Measurements from ENCODE around the gene SLC10A1.
"Not testable (repeated sequence)": the region's sequence is repeated elsewhere in the genome, so short reads cannot be mapped to it uniquely, and the experiment has no call there.

The SLC10A1 gene

DNA sequence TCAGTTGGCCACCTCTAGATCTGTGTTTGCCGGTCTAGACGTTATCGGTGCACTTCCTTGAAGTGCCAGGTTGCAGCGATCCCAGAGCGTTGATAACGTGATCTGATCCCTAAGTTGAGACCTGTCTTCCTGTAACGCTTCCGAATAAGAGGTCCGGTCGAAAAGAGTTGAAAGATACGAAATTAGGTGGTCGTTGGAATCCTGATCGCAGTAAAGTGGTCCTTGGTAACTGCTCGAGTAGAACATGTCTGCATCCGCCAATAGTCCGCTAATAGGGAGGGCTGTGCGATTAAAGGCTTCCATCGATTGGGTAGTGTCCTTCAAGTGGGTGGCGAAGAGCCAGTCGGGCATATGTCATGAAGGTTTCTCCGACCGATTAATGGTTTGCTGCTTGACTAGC lies 27.4 kb downstream of the SLC10A1 start:
- no peak for DNase-seq (ENCODE audit: low read depth)

DNA sequence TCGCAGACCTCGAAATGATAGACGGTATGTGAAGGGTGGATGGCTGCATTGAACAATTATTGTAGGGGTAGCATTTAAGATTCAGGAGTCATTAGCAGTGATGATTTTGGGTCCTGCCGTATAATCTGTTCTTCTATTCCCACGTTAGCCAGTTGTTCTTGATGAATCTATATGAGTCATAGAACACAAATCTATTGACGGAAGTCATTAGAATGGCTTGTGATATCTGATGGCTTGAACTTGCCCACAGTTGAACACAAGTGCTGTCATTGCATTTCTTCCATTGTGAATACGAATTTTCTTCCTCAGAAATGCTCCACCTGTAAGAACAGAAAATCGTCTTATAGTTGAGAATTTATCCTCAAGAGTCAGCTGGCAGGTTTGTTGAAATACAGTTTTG lies 28.2 kb downstream of the SLC10A1 start:
- no peak for DNase-seq (ENCODE audit: low read depth)

DNA sequence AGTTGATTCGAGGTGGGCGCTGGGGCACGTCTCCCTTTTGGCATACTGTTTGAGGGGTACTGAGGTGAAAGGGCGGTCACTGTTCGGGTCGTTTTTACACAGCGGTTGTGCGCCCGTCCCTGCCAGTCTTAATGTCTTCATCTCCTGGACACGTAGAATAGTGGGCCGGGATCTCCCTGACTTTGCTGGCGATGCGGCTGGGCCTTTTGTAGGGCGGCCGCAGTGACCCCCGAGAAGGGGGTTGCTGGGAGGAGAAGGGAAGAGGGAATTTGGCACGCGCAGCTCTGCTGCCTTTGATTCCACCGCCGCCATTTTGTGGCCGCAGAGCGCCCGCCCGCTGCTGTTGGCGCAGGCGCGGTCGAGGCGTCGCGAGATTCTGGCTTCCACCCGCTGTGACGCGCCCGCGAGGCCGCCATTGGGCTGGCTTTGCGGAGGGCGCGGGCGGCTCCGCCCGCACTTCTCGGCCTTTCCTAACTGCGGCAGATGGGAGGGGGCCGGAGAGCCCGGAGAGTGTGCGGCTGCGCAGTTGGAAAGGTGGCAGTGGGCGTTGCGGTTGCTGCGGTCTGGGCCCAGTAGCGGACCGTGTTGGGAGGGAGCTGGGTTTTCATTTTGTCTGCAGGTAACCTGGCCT lies 29.6 kb downstream of the SLC10A1 start:
- peak; percentile 88 for DNase-seq (ENCODE audit: low read depth)

DNA sequence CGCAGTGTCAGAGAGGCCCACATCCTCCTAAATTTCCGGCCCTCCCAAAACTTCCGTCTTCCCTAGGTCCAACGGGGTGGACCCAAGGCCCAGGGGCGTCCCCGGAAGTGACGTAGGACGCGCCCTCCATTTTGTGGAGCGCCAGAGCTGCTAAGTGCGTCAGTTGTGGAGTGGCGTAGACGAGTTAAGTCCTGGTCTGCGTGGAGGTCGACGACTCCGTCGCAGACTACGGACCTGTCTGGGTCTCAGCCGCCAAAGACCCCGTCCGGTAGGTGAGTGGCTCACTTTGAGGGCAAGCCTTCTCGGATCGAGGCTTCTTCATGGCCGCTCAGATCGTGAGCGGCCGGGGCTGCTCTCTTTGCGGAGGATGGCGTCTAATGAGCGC lies 30.1 kb downstream of the SLC10A1 start, which contains the start of gene SRSF5:
SRSF5 (plus strand) TSS at position 159 of the 385 bp plus-strand sequence. CDS start 1,015 bp downstream, outside the sequence.
- peak; percentile 87 for DNase-seq (ENCODE audit: low read depth)

DNA sequence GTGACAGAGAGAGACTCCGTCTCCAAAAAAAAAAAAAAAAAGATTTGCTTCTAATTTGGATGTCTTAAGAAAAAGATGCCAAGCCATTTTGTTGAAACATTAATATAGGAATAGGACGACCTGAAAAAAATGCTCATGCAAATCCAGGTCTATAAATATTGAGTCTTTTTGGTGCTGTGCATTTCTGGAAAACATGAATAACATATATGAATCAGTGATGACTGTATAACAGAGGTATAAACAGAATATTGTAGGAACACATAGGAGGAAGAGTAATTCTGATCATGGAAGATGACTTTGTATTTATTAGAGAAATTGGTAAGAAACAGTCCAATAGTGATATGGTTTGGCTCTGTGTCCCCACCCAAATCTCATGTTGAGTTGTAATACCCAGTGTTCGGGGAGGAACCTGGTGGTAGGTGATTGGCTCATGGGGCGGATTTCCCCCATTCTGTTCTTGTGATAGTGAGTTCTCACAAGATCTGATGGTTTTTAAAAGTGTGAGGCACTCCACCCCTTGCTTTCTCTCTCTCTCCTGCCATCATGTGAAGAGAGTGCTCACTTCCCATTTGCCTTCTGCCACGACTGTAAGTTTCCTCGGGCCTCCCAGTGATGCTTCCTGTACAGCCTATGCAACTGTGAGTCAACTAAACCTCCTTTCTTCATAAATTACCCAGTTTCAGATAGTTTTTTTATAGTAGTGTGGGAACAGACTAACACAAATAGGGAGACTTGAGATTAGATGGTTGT lies 33.1 kb downstream of the SLC10A1 start:
- no peak for DNase-seq (ENCODE audit: low read depth)

DNA sequence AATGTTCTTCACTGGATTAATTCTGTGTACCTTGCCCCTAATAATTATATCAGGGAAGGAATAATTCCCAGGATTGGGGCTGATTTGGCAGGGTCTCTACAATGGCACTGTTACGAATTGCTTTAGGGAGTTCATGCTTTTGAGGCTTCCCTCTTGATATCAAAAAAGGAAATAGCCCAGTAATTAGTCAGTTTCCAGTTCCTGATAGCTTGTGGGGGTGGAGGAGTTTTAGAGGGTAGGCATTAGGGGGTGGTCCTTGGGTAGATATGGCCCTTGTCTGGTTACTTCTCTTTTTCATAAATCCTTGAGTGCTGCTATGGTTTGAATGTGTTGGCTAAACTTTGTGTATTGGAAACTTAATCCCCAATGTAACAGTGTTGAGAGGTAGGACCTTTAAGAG lies 36.2 kb downstream of the SLC10A1 start:
- DNase-seq (ENCODE audit: low read depth): no peak

DNA sequence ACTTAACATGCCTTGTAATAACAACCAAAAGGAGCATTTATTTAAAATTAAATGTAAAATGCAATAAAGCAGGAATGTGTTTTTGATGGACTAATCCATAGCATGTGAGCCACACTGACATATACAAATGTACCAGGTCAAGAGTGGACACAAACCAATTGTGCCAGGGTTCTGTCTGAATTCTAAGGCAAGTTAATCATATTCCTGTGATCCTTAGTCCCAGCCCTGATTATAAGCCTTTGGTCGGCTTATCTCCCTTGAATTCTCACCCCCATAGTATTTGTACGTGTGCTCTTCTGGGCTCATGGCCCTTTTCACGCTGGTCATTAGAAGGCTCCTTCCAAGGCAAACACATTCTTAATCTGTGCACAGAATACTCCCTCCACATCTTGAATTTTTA lies 40.7 kb downstream of the SLC10A1 start:
- DNase-seq (ENCODE audit: low read depth): no peak

DNA sequence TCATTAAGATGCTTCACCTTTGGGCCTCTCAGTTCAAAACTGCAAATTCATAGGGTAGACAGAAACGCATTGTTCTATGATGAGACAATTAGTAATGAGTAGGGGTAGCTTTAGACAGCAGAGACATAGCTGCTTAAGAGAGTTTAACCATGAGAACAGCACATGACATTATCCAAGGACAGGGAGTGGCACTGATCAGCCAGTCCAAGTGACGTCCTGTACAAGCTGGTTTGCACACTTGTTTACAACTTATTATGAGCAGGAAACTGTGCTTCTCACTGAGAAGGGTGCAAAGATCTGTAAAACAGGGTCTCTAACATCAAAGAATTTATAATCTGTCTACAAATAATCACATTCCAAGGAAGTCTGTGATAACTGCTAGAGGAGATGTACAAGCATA lies 41.3 kb downstream of the SLC10A1 start:
- no peak for DNase-seq (ENCODE audit: low read depth)

DNA sequence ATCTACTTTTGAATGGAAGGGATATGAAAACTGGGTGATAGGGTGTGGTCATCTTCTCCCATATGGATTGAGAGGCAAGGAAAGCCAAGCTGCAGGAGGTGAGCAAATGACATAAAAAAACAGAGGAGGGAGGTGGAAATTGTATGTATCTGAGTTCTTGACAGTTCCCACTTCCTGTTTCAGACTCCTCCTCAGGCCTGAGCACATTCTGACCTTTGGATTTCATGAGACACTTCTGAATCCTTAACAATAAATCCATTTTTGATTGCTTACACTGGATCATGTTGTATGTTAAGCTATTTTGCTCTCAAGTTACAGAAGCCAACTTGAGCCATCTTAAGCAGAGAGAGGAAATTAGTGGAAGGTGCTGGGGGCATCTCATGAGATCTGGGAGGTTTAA lies 41.7 kb downstream of the SLC10A1 start:
- DNase-seq (ENCODE audit: low read depth): no peak

DNA sequence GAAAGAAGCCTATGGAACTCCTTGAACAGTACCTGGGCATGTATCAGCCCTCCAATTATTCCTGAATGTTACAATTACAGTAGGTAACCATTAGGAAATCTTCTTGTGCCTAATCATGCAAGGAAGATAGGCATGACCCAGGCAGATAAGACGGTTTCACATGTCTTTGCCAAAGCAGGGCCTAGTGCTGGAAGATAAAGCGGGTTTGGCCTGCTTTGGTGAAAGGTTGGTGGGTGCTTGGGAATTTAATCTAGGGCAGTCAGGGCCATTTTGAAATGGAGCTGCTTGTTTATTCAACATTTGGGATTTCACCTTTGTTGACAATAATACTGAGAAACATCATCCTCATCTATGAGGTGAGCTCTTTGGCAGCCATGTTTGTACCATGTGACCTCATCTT lies 42.6 kb downstream of the SLC10A1 start:
- no peak for DNase-seq (ENCODE audit: low read depth)

DNA sequence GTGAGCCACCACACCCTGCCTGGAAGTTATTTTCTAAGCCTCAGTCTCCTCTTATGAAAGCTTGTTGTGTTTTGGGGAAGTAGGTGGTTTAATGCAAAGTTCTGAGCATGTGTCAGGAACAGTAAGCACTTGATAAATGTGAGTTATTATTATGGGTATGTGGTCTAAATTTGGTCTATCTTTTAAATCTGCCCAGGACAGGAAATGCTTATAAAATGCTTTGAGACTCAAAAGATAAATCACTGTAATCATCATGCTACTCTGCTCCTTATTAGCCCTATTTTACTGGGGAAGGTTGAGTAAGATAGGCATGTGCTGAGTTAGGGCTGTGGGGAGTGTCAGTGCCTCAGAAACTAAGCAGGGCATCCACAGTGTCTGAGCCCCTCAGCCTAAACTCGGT lies 43.2 kb downstream of the SLC10A1 start:
- DNase-seq (ENCODE audit: low read depth): no peak

DNA sequence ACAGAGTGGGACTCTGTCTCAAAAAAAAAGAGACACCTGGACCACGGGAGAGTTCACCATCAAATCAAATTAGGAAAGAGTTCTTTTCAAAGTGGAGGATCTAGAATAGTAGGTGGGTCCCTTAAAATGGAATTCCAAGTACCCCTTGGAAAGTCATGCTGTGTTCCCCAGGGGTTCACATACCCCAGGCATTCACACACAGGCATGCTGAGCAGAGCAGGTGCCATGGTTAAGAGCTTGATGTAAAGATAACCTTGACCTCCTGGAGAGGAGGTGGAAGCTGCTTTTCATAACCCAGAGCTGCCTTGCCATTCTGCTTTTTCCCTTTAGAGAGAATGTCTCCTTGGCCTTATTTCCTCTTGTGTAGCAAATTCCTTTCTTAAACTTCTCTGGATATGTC lies 44.3 kb downstream of the SLC10A1 start:
- no peak for DNase-seq (ENCODE audit: low read depth)

DNA sequence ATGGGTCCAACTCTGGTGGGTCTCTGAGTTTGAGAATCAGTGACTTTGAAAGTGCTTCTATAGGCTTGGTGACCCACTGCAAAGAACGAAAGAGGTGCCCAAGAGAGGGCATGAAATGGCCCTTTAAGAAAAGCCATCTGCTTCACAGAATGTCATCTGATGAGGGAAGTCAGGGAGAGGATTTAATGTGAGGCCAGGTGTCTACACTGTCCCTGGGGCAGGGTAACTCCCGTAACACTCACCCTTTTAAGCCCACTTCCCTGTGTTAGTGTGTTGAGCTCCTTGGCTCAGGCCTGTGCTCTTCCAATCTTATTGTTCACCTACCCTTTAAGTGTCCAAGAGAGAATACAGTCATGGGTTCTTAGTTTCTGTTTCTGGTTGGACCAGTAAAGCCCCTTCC lies 46.5 kb downstream of the SLC10A1 start:
- DNase-seq (ENCODE audit: low read depth): no peak

DNA sequence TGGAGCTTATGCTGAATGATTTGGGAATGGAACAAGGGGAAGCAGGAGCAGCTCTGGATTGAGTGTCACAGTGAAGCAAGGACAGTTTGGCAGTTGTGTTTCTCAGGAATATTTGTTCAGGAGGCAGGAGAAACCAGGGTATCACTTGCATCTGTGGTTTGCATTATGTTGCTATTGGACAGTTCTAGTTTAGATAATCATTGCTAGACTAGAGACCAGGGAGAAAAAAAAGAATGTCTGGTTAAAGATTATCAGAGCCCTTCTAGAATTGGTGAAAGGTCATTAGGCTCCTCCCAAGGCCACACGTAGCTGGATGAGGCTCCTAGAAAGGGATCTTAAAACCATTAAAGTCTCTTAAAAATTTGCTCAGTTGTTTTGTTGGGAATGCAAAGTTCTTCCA lies 47.1 kb downstream of the SLC10A1 start:
- no peak for DNase-seq (ENCODE audit: low read depth)

DNA sequence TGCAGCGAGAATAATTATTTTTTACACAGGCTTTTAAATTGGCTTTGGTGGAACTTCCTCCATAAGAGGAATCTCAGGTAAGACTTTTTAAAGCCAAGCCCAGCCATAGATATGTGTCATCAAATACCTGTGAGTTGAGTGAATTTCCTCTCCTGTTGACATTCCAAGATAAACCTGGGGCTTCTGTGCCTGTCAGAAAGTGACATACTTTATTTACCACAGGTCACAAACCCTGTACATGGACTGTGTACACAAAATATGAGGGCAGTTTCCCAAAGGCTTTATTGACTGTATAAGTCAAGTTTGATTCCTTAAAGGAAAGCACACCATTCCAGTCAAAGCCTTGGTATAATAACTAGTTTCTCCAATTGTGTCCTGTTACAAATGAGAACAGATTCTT lies 56.0 kb downstream of the SLC10A1 start:
- no peak for DNase-seq (ENCODE audit: low read depth)

DNA sequence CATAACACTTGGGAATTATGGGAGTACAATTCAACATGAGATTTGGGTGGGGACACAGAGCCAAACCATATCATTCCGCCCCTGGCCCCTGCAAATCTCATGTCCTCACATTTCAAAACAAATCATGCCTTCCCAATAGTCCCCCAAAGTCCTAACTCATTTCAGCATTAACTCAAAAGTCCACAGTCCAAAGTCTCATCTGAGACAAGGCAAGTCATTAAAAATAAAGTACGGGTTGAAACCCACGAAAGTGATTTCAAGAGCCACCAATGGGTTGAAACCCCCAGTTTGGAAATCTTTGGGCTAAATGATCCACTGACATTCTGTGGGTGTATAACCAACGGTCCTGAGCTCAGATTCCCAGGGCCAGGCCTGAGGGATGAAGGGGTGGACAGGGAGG lies 60.6 kb downstream of the SLC10A1 start:
- not testable (repeated sequence) for DNase-seq (ENCODE audit: low read depth)

DNA sequence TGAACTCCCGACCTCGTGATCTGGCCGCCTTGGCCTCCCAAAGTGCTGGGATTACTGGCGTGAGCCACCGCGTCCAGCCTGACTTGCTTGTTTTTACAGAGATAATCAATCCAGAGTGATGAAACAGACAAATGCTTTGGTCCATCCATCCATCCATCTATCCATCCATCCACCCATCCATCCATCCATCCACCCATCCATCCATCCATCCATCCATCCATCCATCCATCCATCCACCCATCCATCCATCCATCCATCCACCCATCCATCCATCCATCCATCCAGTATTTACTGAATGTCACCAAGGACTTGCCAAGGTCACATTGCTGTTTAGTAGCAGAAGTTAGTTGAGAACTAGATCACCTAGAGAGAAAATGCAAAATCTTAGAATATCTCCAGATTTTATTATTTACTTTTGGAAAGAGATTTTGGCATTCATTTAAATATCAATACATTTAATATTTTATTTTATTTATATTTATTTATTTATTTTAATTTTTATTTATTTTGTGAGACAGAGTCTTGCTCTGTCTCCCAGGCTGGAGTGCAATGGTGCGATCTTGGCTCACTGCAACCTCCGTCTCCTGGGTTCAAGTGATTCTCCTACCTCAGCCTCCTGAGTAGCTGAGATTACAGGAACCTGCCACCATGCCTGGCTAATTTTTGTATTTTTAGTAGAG lies 65.0 kb downstream of the SLC10A1 start:
- not testable (repeated sequence) for DNase-seq (ENCODE audit: low read depth)

DNA sequence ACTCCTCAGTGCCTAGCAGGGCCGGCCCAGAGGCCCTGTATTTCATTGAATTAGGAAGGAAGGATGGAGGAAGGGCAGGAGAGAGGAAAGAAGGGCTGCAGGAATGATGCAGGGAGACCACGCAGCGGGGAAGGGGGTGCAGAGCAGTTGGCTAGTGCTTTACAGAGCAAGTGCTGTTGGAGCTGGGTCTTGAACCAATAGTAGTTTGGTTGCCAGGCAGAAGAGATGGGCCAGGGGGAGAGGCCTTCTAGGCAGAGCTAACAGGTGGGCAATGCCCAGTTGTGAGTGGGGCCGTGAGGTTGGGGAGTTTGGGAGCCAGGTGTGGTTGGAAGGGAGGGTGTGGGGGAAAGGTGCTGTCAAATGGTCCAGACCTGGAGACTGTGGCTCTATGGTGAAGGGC lies 69.2 kb downstream of the SLC10A1 start:
- no peak for DNase-seq (ENCODE audit: low read depth)

DNA sequence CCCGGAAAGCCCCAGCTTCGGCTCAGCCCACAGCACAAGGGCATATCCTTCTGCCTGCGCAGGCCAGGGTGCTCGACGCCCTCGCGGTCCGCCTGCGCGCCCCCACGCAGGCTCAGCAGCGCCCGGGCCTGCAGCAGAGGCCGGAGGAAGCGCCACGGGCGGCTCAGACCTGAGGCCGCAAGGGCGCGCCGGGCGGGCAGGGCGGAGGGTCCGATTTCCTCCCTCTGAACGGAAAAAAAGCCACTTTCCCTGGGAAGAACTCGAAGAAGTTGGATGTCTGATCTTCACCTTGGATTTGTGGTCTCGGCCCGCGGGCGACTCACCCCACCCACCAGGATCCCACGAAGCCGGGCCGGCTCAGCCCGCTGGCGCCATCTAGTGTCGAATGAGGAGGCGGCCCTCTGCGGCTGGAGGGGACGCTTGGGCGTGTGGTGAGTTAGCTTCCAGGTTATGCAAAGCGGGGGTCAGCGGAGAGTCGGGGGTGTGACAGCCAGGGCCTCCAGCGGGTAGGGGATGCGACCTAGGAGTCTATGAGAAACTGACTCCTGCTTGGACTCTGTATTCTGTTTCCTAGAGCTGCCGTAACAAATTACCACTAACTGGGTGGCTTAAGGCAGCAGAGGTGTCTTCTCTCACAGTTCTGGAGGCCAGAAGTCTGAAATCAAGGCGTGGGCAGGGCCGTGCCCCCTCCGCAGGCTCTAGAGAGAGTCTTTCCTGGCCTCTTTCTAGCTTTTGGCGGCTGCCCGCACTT lies 70.1 kb downstream of the SLC10A1 start:
- DNase-seq (ENCODE audit: low read depth): peak; percentile 76

All from stimulated activated CD8-positive, alpha-beta memory T cell treated with anti-CD3 and anti-CD28 coated beads, Interleukin-12 subunit alpha, Interleukin-12 subunit beta, amount 100 ng/mL, for 4 hours (primary cell).